Loucy (cell line): ENCODE data around the gene RHCG.

Experiments used
- H2AFZ ChIP-seq: fragments of 200-600 bp; sonication (generic); 2 replicates; pipeline ENCODE4 v1.6.0; 2016; ENCODE audit warnings: antibody characterized with exemption, mild to moderate bottlenecking, low read length, moderate library complexity
- H3F3A ChIP-seq: fragments of 200-600 bp; 2 replicates; pipeline ENCODE4 v1.6.0; 2016; ENCODE audit warnings: antibody characterized with exemption, low read depth, mild to moderate bottlenecking
- H3K27me3 ChIP-seq: fragments of 200-600 bp; sonication (generic); 2 replicates; pipeline ENCODE4 v1.6.1; 2014; ENCODE audit warnings: low read length, mild to moderate bottlenecking; ENCODE audit not compliant: insufficient read depth, poor library complexity, severe bottlenecking
- H3K36me3 ChIP-seq: fragments of 200-600 bp; sonication (generic); 2 replicates; pipeline ENCODE4 v1.6.1; 2016; ENCODE audit warnings: low read length; ENCODE audit not compliant: insufficient read depth
- H3K4me1 ChIP-seq: fragments of 200-600 bp; sonication (generic); 2 replicates; pipeline ENCODE4 v1.5.1; 2014; ENCODE audit warnings: low read length, mild to moderate bottlenecking; ENCODE audit not compliant: insufficient read depth, poor library complexity, severe bottlenecking
- H3K4me2 ChIP-seq: fragments of 200-600 bp; sonication (generic); 2 replicates; pipeline ENCODE4 v1.6.0; 2014; ENCODE audit warnings: antibody characterized with exemption, low read length, low read depth, mild to moderate bottlenecking; ENCODE audit not compliant: poor library complexity, severe bottlenecking
- H3K4me3 ChIP-seq: fragments of 200-600 bp; sonication (generic); 2 replicates; pipeline ENCODE4 v1.5.1; 2014; ENCODE audit warnings: low read length, mild to moderate bottlenecking, mixed read lengths; ENCODE audit not compliant: poor library complexity, severe bottlenecking
- H3K79me2 ChIP-seq: fragments of 200-600 bp; sonication (generic); 2 replicates; pipeline ENCODE4 v1.6.1; 2014; ENCODE audit warnings: low read length; ENCODE audit not compliant: insufficient read depth
- H3K9ac ChIP-seq: fragments of 200-600 bp; sonication (generic); 2 replicates; pipeline ENCODE4 v1.6.0; 2014; ENCODE audit warnings: mild to moderate bottlenecking, low read depth, low read length, moderate library complexity; ENCODE audit not compliant: poor library complexity, severe bottlenecking
- H3K9me2 ChIP-seq: fragments of 200-600 bp; sonication (generic); replicated peaks from 2 replicates; pipeline ENCODE4 v1.6.1; 2016; ENCODE audit warnings: low read depth, low read length, mixed read lengths
- H3K9me3 ChIP-seq: fragments of 200-600 bp; sonication (generic); 2 replicates; pipeline ENCODE4 v1.6.1; 2014; ENCODE audit warnings: mild to moderate bottlenecking, antibody characterized with exemption, low read length, low read depth; ENCODE audit not compliant: insufficient read depth
- H4K20me1 ChIP-seq: fragments of 200-600 bp; sonication (generic); 2 replicates; pipeline ENCODE4 v1.6.0; 2014; ENCODE audit warnings: antibody characterized with exemption, low read length, mild to moderate bottlenecking; ENCODE audit not compliant: insufficient read depth, poor library complexity, severe bottlenecking
- EZH2phosphoT487 ChIP-seq: fragments of 200-600 bp; IDR thresholded peaks from 2 replicates; pipeline ENCODE4 v1.6.1; 2018; ENCODE audit warnings: antibody characterized with exemption, mild to moderate bottlenecking, moderate library complexity, borderline replicate concordance
- TF ChIP-seq, protein P1 (sequence below): fragments of 200-600 bp; sonication (generic); conservative IDR thresholded peaks from 2 replicates; pipeline ENCODE4 v1.5.1; 2014; ENCODE audit warnings: mild to moderate bottlenecking, antibody characterized with exemption, low read length

The RHCG gene

DNA sequence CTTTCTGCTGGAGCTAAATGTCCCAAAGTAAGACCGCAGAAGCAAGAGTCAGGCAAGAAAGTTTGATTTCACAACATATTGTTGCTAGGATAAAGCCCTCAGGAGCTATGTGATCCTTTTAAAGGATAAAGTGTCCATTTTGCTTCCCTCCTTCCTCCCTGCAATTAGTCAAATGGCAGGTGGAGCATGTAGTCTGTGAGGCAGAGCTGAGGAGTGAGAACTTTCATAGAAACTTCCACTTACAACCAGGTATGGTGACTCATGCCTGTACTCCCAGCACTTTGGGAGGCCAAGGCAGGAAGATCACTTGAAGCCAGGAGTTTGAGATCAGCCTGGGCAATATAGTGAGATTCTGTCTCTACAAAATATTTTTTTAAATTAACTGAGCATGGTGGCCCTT lies 25.2 kb upstream of the RHCG start:
- Histone ChIP-seq H3K9ac (no peak overlapping the region), H3F3A (no peaks in the 10 kb centered on the region), H3K4me2 (no peak overlapping the region), H3K79me2 (no peaks in the 10 kb centered on the region), H2AFZ (no peak overlapping the region), H3K9me2 (no peaks in the 10 kb centered on the region), H3K27me3 (no peaks in the 10 kb centered on the region), H3K9me3 (no peaks in the 10 kb centered on the region), H3K4me3 (no peak overlapping the region), H3K36me3 (no peaks in the 10 kb centered on the region), H4K20me1 (no peaks in the 10 kb centered on the region), H3K4me1 (no peaks in the 10 kb centered on the region)
- TF ChIP-seq EZH2phosphoT487, result no peak
- TF ChIP-seq, protein P1, sequence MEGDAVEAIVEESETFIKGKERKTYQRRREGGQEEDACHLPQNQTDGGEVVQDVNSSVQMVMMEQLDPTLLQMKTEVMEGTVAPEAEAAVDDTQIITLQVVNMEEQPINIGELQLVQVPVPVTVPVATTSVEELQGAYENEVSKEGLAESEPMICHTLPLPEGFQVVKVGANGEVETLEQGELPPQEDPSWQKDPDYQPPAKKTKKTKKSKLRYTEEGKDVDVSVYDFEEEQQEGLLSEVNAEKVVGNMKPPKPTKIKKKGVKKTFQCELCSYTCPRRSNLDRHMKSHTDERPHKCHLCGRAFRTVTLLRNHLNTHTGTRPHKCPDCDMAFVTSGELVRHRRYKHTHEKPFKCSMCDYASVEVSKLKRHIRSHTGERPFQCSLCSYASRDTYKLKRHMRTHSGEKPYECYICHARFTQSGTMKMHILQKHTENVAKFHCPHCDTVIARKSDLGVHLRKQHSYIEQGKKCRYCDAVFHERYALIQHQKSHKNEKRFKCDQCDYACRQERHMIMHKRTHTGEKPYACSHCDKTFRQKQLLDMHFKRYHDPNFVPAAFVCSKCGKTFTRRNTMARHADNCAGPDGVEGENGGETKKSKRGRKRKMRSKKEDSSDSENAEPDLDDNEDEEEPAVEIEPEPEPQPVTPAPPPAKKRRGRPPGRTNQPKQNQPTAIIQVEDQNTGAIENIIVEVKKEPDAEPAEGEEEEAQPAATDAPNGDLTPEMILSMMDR, result no peak

DNA sequence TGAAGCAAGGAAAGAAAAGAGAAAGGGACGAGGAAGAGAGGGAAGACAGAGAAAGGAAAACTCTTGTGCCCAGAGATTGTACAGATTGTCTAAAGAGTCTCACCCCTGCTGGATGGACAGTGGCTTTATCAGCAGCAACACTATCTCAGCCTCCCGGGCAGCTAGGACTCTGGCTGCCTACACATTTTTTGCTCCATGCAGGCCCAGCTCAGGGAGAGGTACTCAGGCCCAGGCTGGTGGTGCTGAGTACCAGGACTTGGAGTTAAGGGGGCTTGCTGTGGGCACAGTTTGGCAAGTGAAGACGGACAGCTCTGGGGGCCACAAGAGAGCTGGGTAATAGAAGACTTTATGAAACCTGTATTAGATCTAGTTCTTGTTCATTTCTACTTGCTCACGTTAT lies 19.1 kb upstream of the RHCG start:
- no peak overlapping the region for H2AFZ ChIP-seq
- H3K79me2 ChIP-seq, result no peaks in the 10 kb centered on the region
- H3K4me1 ChIP-seq, result no peaks in the 10 kb centered on the region
- no peak overlapping the region for H3K4me3 ChIP-seq
- no peaks in the 10 kb centered on the region for H4K20me1 ChIP-seq
- no peaks in the 10 kb centered on the region for H3K27me3 ChIP-seq
- no peaks in the 10 kb centered on the region for H3K9me2 ChIP-seq
- TF ChIP-seq, protein P1, result no peak
- no peak for TF ChIP-seq EZH2phosphoT487
- H3K9ac ChIP-seq, result no peak overlapping the region
- no peaks in the 10 kb centered on the region for H3K9me3 ChIP-seq
- H3K4me2 ChIP-seq, result no peak overlapping the region
- no peaks in the 10 kb centered on the region for H3F3A ChIP-seq
- no peaks in the 10 kb centered on the region for H3K36me3 ChIP-seq

- TF ChIP-seq, protein P1, result no peak
- TF ChIP-seq EZH2phosphoT487, result no peak
- no peaks in the 10 kb centered on the region for H3K36me3 ChIP-seq
- H3K9me3 ChIP-seq, result no peaks in the 10 kb centered on the region
- no peaks in the 10 kb centered on the region for H3K27me3 ChIP-seq
- no peak overlapping the region for H3K4me2 ChIP-seq
- no peaks in the 10 kb centered on the region for H3K9me2 ChIP-seq
- H4K20me1 ChIP-seq, result no peaks in the 10 kb centered on the region
- no peaks in the 10 kb centered on the region for H3K4me1 ChIP-seq
- H3K79me2 ChIP-seq, result no peaks in the 10 kb centered on the region
- no peak overlapping the region for H2AFZ ChIP-seq
- no peak overlapping the region for H3K4me3 ChIP-seq
- no peak overlapping the region for H3K9ac ChIP-seq
- no peaks in the 10 kb centered on the region for H3F3A ChIP-seq
Observed at GRCh38 chr15:89514596-89515406, 18.4 kb upstream of the RHCG start.
